CD4-positive, alpha-beta memory T cell (primary cell): ENCODE measurements around the gene SEC24D. TPM values are rescaled to one million over a fixed set of nuclear protein-coding genes. Genes with fewer than 3 reads are reported as not detected.
A peak's percentile ranks its signal among the peaks of the same experiment; 100 is the strongest.

Source experiments
- CTCF ChIA-PET: fragments of 350-600 bp; sonication (Branson Sonifier 250); formaldehyde crosslinking; loops from one replicate; lab custom pipeline; 2021; ENCODE audit warnings: inconsistent platforms; ENCODE audit not compliant: partially characterized antibody; lab: Charles Lee
- POLR2A ChIA-PET: fragments of 350-600 bp; sonication (Branson Sonifier 250); formaldehyde crosslinking; loops from one replicate; lab custom pipeline; 2021; ENCODE audit not compliant: partially characterized antibody; lab: Charles Lee
- DNase-seq, 5 donors: peaks; one replicate each; pipeline versions ENCODE4 v3.0.0 to v3.0.0-alpha.2; 2020 to 2022; ENCODE audit warnings: mixed read lengths in 1 of 5
- H3K27ac ChIP-seq: one replicate; pipeline ENCODE4 v1.7.0; 2013; ENCODE audit warnings: low read depth, low read length
- H3K27me3 ChIP-seq: 2 replicates; pipeline ENCODE4 v1.7.0; 2013; ENCODE audit warnings: mild to moderate bottlenecking, low read length, moderate library complexity; ENCODE audit not compliant: insufficient read depth
- H3K36me3 ChIP-seq: 2 replicates; pipeline ENCODE4 v1.7.0; 2013; ENCODE audit warnings: mild to moderate bottlenecking, low read length, moderate library complexity; ENCODE audit not compliant: insufficient read depth
- H3K4me1 ChIP-seq: 2 replicates; pipeline ENCODE4 v1.7.0; 2013; ENCODE audit warnings: mild to moderate bottlenecking, low read length, moderate library complexity; ENCODE audit not compliant: insufficient read depth
- H3K4me3 ChIP-seq, 2 donors: one replicate each; pipeline ENCODE4 v1.7.0; 2013; ENCODE audit warnings: low read length in 2 of 2, mild to moderate bottlenecking in 1 of 2
- H3K9me3 ChIP-seq, 2 donors: one replicate each; pipeline ENCODE4 v1.7.0; 2013; ENCODE audit warnings: low read length in 2 of 2, control low read depth in 1 of 2; ENCODE audit not compliant: control insufficient read depth in 1 of 2
- H3K27ac Mint-ChIP-seq, 7 donors: one replicate each; pipeline ENCODE4 v1.8.0; 2020 to 2021; ENCODE audit warnings: mixed read lengths in 7 of 7, mild to moderate bottlenecking in 6 of 7, inconsistent platforms in 3 of 7, moderate library complexity in 3 of 7
- H3K27me3 Mint-ChIP-seq, 2 donors: one replicate each; pipeline ENCODE4 v1.8.0; 2020 to 2021; ENCODE audit warnings: mixed read lengths in 2 of 2
- H3K36me3 Mint-ChIP-seq, 2 donors: one replicate each; pipeline ENCODE4 v1.8.0; 2020 to 2021; ENCODE audit warnings: mixed read lengths in 2 of 2, inconsistent platforms in 1 of 2, mild to moderate bottlenecking in 1 of 2
- H3K4me1 Mint-ChIP-seq, 4 donors: one replicate each; pipeline ENCODE4 v1.8.0; 2020 to 2021; ENCODE audit warnings: mixed read lengths in 4 of 4, mild to moderate bottlenecking in 1 of 4
- H3K4me3 Mint-ChIP-seq, 8 donors: one replicate each; pipeline ENCODE4 v1.8.0; 2020 to 2021; ENCODE audit warnings: mixed read lengths in 8 of 8, mild to moderate bottlenecking in 7 of 8, moderate library complexity in 6 of 8, inconsistent platforms in 3 of 8
- H3K9me3 Mint-ChIP-seq, 8 donors: one replicate each; pipeline ENCODE4 v1.8.0; 2020 to 2021; ENCODE audit warnings: mixed read lengths in 8 of 8, mild to moderate bottlenecking in 5 of 8, inconsistent platforms in 3 of 8, moderate library complexity in 1 of 8
- intact Hi-C: fragments of 100-400 bp; cut with micrococcal nuclease; formaldehyde crosslinking; loops from one replicate; pipeline ENCODE4 v1.15.1; 2023
- polyA plus RNA-seq, 2 donors: library from polyadenylated mRNA; unstranded; fragments of 300-500 nt; fragmentation: Illumina TruSeq; gene quantifications; one replicate each; pipeline ENCODE4 v1.2.3, GENCODE V29; 2021
- total RNA-seq, 2 experiments: library from RNA; stranded (reverse); gene quantifications; one replicate each; pipeline ENCODE4 v1.2.3, GENCODE V29; 2021

The SEC24D gene
- total and polyA plus RNA-seq, 4 experiments from 2014 or later, result 16.1 to 36.8 (median 30.2) TPM

DNA sequence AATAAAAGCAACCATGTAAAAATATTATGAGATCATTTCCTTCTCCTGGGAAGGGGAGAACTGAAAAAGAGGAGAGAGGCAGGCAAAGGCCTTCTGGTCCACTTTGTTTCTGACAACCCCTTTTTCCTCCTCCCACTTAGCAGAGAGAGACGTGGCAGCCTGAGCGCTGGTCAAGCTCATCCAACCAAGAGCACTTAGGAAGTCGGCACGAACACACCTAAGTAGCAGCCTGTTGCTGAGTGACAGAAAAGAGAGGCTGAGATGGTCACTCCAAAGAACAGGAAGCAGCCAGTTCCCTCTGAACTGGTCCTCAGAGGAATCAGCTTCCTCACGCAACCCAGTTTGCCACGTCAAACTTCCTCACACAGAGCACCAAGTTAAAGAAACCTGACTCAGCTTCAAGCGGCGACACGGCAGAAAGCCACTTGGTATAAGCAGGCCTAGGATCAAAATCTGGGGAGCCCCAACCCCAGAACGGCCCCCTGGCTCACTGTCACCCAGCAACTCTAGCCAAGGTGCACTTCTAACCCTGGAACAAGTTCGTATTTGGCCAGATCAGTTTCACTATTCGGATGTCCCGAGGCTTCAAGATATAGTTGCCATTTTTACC is 861 bp downstream of the SEC24D start:
- peaks cover 0 to 2% (median 0%) of the 10 kb centered on the region in 8 donors for H3K9me3 Mint-ChIP-seq
- H3K4me1 Mint-ChIP-seq, result peaks cover 21 to 39% (median 33%) of the 10 kb centered on the region in 4 donors
- peak overlapping the region; percentile 77 for H3K27ac ChIP-seq
- H3K36me3 ChIP-seq, result peaks cover 7% of the 10 kb centered on the region
- DNase-seq, result peak; percentile 38 to 67 (median 40)
- H3K4me1 ChIP-seq, result peaks cover 23% of the 10 kb centered on the region
- POLR2A ChIA-PET, result interaction anchor here (1.0 to 2.3 kb wide), 2 partner anchors 15 to 29 kb away, joined by 3 to 27 read pairs; no protein-coding TSS in a partner anchor
- H3K4me3 Mint-ChIP-seq, result peak overlapping the region; percentile 97 to 100 (median 100)
- CTCF ChIA-PET, result interaction anchor here (0.6 to 2.0 kb wide), 4 partner anchors 15 to 150 kb away, joined by 3 to 6 read pairs (median 4); partner anchors contain the start of gene METTL14
- H3K4me3 ChIP-seq, result peak overlapping the region; percentile 25 to 71
- no peaks in the 10 kb centered on the region for H3K9me3 ChIP-seq
- H3K36me3 Mint-ChIP-seq, result peaks cover 20 to 33% of the 10 kb centered on the region in 2 donors
- intact Hi-C loops, result loop anchor here (1.0 to 10.0 kb wide), 4 partner anchors 15 to 620 kb away; partner anchors contain the start of genes METTL14 and USP53
- H3K27ac Mint-ChIP-seq, result peak overlapping the region; percentile 90 to 99 (median 94)
- no peaks in the 10 kb centered on the region for H3K27me3 Mint-ChIP-seq
- H3K27me3 ChIP-seq, result no peaks in the 10 kb centered on the region

DNA sequence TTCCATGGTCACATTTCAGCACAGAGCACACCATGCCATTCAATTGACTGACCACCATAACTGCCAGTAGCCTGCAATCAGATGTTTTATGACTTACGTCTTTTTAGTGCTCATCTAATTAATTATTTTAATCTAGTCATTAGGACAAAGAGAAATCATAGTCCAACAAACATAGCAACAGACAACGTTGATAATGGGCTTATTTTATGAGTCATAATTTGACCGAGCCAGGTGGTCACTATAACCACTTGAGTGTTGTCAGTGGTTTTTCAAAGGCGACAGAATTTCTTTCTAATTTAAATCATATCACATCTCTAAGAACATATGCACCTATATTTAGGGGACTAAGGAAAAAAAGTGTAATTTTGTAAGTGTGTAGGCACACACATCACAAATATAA is 1.9 kb downstream of the SEC24D start:
- H3K9me3 ChIP-seq, result no peaks in the 10 kb centered on the region
- peaks cover 7% of the 10 kb centered on the region for H3K36me3 ChIP-seq
- no peak overlapping the region for H3K4me3 ChIP-seq
- no peaks in the 10 kb centered on the region for H3K27me3 Mint-ChIP-seq
- peaks cover 23% of the 10 kb centered on the region for H3K4me1 ChIP-seq
- peak overlapping the region in 3 of 7 donors; percentile 13 to 73 (median 25) for H3K27ac Mint-ChIP-seq
- DNase-seq, result no peak
- peaks cover 24 to 38% of the 10 kb centered on the region in 2 donors for H3K36me3 Mint-ChIP-seq
- peak overlapping the region in 7 of 8 donors; percentile 0 to 99 (median 25) for H3K4me3 Mint-ChIP-seq
- intact Hi-C loops, result loop anchor here (10.0 kb wide), 2 partner anchors 149 to 621 kb away; partner anchors contain the start of gene METTL14
- CTCF ChIA-PET, result no interaction called here
- H3K4me1 Mint-ChIP-seq, result peaks cover 24 to 44% (median 35%) of the 10 kb centered on the region in 4 donors
- POLR2A ChIA-PET, result no interaction called here
- peaks cover 0 to 2% (median 0%) of the 10 kb centered on the region in 8 donors for H3K9me3 Mint-ChIP-seq
- H3K27ac ChIP-seq, result no peak overlapping the region
- no peaks in the 10 kb centered on the region for H3K27me3 ChIP-seq

DNA sequence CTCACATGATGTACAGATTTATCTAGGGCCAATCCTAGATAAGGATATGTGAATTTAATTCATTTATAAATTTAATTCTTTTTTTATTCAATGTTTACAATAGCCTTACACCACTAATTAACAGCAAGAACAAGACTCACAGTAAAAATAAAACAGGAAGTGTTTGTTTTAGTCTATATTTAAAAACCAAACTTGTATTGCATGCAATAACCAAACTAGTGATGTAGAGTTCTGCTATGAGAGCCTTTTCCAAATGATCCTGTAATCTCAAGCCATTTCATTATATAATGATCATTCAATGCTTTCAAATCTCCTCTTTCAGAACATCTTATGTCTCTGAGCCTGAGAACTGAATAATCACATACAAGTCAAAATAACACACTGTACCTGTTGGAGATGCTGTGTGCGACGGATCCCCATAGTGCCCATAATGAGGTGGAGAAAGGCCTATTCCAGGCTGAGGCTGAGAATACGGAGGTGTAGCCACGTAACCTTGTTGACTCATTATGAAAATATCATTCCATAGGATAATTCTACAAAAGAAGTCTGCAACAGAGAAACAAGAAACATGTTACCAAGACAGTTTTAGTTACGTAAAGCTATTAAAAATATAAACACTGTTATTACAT is 2.6 kb downstream of the SEC24D start:
- Histone ChIP-seq H3K36me3 (peaks cover 7% of the 10 kb centered on the region), H3K4me1 (peaks cover 23% of the 10 kb centered on the region), H3K27me3 (no peaks in the 10 kb centered on the region), H3K9me3 (no peaks in the 10 kb centered on the region), H3K4me3 (no peak overlapping the region), H3K27ac (no peak overlapping the region)
- peak overlapping the region in 2 of 7 donors; percentile 6 to 25 for H3K27ac Mint-ChIP-seq
- DNase-seq, result no peak
- peaks cover 31 to 44% of the 10 kb centered on the region in 2 donors for H3K36me3 Mint-ChIP-seq
- peaks cover 0 to 2% (median 0%) of the 10 kb centered on the region in 8 donors for H3K9me3 Mint-ChIP-seq
- CTCF ChIA-PET, result interaction anchor here (1.7 kb wide), 1 partner anchor 31 kb away, joined by 5 read pairs; no protein-coding TSS in a partner anchor
- intact Hi-C loops, result loop anchor here (10.0 kb wide), 2 partner anchors 149 to 621 kb away; partner anchors contain the start of gene METTL14
- peak overlapping the region in 1 of 8 donors; percentile 71 for H3K4me3 Mint-ChIP-seq
- POLR2A ChIA-PET, result interaction anchor here (1.6 kb wide), 1 partner anchor 17 kb away, joined by 6 read pairs; no protein-coding TSS in a partner anchor
- no peaks in the 10 kb centered on the region for H3K27me3 Mint-ChIP-seq
- H3K4me1 Mint-ChIP-seq, result peaks cover 30 to 51% (median 41%) of the 10 kb centered on the region in 4 donors

DNA sequence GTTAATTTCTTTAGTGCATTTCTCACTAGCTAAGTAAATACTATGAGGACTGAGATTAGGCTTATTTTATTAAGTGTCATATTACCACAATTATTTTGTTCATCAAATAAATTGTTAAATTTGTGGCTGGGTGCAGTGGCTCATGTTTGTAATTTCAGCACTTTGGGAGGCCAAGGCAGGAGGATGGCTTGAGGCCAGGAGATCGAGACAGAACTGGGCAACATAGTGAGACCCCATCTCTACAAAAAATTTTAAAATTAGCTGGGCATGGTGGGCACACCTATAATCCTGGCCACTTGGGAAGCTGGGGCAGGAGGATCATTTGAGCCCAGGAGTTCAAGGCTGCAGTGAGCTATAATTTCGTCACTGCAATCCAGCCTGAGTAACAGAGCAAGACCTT is 6.8 kb downstream of the SEC24D start:
- peaks cover 42 to 51% of the 10 kb centered on the region in 2 donors for H3K36me3 Mint-ChIP-seq

DNA sequence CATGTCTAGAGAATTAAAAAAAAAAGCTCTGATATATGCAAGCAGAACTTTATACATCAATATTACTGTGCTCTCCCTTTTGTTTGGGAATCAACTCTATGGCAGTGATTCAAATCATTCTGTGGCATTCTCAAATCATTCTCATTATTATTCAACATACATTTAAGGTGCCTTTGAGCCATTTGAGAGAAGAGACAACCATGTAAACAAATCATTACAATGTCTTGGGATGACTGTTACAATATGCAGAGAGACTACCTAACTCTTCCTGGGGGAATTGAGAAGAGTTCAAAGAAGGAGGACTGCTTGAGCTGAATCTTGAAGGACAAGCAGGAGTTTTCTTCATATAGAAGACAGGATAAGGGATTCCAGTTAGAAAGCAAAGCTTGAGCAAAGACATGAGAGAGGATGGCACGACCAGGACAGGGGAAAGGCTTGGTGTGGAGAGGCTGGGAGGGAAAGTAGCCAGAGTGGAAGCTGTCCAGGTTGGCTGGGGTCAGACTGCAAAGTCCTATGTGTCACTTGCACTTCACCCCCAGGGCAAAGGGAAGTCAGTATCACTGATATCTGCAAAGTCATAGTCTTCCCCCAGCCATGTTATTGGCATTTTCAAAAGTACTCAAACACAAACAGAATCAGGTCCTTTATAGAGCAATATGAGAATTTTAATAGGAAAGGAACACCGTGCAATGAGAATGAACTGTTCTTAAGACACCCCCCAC is 9.0 kb downstream of the SEC24D start:
- CTCF ChIA-PET, result no interaction called here

More for the DNA sequence above, 6.8 kb downstream of the SEC24D start:
- H3K27ac ChIP-seq, result no peak overlapping the region
- no peaks in the 10 kb centered on the region for H3K27me3 Mint-ChIP-seq
- H3K4me1 ChIP-seq, result peaks cover 24% of the 10 kb centered on the region
- H3K36me3 ChIP-seq, result peaks cover 7% of the 10 kb centered on the region
- H3K27me3 ChIP-seq, result no peaks in the 10 kb centered on the region
- no peak overlapping the region for H3K4me3 ChIP-seq
- H3K9me3 ChIP-seq, result no peaks in the 10 kb centered on the region
- DNase-seq, result no peak
- CTCF ChIA-PET, result interaction anchor here (0.9 to 1.1 kb wide), 2 partner anchors 9 to 36 kb away, joined by 3 read pairs; no protein-coding TSS in a partner anchor
- peaks cover 0 to 5% (median 0%) of the 10 kb centered on the region in 8 donors for H3K9me3 Mint-ChIP-seq
- H3K27ac Mint-ChIP-seq, result no peak overlapping the region
- H3K4me3 Mint-ChIP-seq, result peak overlapping the region in 1 of 8 donors; percentile 16
- intact Hi-C loops, result no loop called here
- POLR2A ChIA-PET, result interaction anchor here (1.0 kb wide), 1 partner anchor 11 kb away, joined by 3 read pairs; no protein-coding TSS in a partner anchor
- peaks cover 35 to 67% (median 50%) of the 10 kb centered on the region in 4 donors for H3K4me1 Mint-ChIP-seq

DNA sequence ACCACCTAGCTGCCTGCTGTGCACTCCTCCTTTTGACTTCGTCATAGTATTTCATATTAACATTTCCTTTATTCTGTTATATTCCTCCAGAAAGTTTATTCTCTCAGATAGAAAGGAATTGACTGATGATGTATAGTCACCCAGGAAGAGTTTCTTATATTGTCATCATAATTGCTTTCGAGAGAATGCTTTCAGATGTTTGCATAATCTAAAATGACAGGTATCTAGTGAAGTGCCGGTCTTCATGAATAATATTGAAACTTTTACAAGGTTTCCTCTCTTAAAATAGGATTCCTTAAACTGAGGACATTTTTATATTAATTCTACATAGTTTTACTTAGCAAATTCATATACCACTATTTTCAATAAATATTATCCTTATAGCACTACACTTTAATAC is 10.1 kb downstream of the SEC24D start:
- intact Hi-C loops, result no loop called here
- peak overlapping the region in 4 of 7 donors; percentile 16 to 49 (median 35) for H3K27ac Mint-ChIP-seq

More for the DNA sequence above, 9.0 kb downstream of the SEC24D start:
- intact Hi-C loops, result no loop called here
- Histone ChIP-seq H3K27ac (no peak overlapping the region), H3K36me3 (no peaks in the 10 kb centered on the region), H3K4me3 (no peak overlapping the region), H3K27me3 (no peaks in the 10 kb centered on the region), H3K4me1 (peaks cover 15% of the 10 kb centered on the region), H3K9me3 (no peaks in the 10 kb centered on the region)
- no peak for DNase-seq
- POLR2A ChIA-PET, result no interaction called here
- Mint-ChIP-seq H3K9me3 (peaks cover 0 to 2% (median 0%) of the 10 kb centered on the region in 8 donors), H3K27ac (peak overlapping the region in 3 of 7 donors; percentile 0 to 19 (median 10)), H3K4me1 (peaks cover 32 to 59% (median 45%) of the 10 kb centered on the region in 4 donors), H3K27me3 (no peaks in the 10 kb centered on the region), H3K36me3 (peaks cover 42 to 55% of the 10 kb centered on the region in 2 donors), H3K4me3 (peak overlapping the region in 2 of 8 donors; percentile 8 to 31)

More for the DNA sequence above, 10.1 kb downstream of the SEC24D start:
- peaks cover 0 to 2% (median 0%) of the 10 kb centered on the region in 8 donors for H3K9me3 Mint-ChIP-seq
- Histone ChIP-seq H3K36me3 (no peaks in the 10 kb centered on the region), H3K4me3 (no peak overlapping the region), H3K27ac (no peak overlapping the region), H3K9me3 (no peaks in the 10 kb centered on the region), H3K4me1 (peaks cover 15% of the 10 kb centered on the region), H3K27me3 (no peaks in the 10 kb centered on the region)
- no peak overlapping the region for H3K4me3 Mint-ChIP-seq
- peaks cover 36 to 51% of the 10 kb centered on the region in 2 donors for H3K36me3 Mint-ChIP-seq
- ChIA-PET CTCF (no interaction called here), POLR2A (no interaction called here)
- H3K4me1 Mint-ChIP-seq, result peaks cover 34 to 54% (median 47%) of the 10 kb centered on the region in 4 donors
- H3K27me3 Mint-ChIP-seq, result no peaks in the 10 kb centered on the region
- DNase-seq, result no peak
